Measurements from ENCODE around the gene CSPG4.
"Not testable (repeated sequence)": the region's sequence is repeated elsewhere in the genome, so short reads cannot be mapped to it uniquely, and the experiment has no call there.

CSPG4 gene, protein sequence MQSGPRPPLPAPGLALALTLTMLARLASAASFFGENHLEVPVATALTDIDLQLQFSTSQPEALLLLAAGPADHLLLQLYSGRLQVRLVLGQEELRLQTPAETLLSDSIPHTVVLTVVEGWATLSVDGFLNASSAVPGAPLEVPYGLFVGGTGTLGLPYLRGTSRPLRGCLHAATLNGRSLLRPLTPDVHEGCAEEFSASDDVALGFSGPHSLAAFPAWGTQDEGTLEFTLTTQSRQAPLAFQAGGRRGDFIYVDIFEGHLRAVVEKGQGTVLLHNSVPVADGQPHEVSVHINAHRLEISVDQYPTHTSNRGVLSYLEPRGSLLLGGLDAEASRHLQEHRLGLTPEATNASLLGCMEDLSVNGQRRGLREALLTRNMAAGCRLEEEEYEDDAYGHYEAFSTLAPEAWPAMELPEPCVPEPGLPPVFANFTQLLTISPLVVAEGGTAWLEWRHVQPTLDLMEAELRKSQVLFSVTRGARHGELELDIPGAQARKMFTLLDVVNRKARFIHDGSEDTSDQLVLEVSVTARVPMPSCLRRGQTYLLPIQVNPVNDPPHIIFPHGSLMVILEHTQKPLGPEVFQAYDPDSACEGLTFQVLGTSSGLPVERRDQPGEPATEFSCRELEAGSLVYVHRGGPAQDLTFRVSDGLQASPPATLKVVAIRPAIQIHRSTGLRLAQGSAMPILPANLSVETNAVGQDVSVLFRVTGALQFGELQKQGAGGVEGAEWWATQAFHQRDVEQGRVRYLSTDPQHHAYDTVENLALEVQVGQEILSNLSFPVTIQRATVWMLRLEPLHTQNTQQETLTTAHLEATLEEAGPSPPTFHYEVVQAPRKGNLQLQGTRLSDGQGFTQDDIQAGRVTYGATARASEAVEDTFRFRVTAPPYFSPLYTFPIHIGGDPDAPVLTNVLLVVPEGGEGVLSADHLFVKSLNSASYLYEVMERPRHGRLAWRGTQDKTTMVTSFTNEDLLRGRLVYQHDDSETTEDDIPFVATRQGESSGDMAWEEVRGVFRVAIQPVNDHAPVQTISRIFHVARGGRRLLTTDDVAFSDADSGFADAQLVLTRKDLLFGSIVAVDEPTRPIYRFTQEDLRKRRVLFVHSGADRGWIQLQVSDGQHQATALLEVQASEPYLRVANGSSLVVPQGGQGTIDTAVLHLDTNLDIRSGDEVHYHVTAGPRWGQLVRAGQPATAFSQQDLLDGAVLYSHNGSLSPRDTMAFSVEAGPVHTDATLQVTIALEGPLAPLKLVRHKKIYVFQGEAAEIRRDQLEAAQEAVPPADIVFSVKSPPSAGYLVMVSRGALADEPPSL (N-terminal part only)

DNA sequence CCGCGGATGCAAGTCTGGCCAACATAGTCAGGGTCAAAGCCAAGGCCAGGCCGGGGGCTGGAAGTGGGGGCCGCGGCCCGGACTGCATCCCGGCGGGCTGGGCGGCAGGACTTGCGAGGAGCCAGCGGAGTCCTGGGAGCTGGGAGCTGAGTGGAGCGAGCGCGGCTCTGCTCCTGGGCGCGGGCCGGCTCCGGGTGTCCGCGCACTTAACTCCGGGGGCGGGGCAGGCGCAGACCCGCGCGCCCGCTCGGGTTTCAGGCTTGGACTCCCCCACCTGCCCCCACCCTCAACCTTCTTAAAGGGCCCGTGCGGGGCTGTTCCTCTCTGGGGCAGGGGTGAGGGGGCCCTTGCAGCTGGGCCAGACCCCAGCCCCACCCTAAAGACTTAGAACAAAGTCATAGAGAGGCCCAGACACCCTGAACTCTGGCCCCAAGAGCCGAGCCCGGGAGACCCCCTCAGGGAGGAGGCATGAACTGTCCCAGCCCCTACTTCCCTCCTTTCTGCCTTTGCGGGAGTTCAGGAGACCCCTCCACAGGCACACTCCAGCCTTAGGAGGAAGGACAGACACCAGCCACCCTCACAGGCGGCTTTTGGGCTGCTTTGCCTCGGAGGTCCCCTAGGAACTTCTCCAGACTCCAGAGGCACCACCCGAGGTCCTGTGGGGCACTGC lies at the start of gene CSPG4:
Gene CSPG4 (minus strand): TSS at position 181 of the 670 bp plus-strand sequence. CDS start 93 bp downstream, at position 88.
- TF ChIP-seq, protein P1, sequence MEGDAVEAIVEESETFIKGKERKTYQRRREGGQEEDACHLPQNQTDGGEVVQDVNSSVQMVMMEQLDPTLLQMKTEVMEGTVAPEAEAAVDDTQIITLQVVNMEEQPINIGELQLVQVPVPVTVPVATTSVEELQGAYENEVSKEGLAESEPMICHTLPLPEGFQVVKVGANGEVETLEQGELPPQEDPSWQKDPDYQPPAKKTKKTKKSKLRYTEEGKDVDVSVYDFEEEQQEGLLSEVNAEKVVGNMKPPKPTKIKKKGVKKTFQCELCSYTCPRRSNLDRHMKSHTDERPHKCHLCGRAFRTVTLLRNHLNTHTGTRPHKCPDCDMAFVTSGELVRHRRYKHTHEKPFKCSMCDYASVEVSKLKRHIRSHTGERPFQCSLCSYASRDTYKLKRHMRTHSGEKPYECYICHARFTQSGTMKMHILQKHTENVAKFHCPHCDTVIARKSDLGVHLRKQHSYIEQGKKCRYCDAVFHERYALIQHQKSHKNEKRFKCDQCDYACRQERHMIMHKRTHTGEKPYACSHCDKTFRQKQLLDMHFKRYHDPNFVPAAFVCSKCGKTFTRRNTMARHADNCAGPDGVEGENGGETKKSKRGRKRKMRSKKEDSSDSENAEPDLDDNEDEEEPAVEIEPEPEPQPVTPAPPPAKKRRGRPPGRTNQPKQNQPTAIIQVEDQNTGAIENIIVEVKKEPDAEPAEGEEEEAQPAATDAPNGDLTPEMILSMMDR (IDR thresholded peaks at IDR 0.05), result no peak
- peak within 1 kb of the TSS; percentile 83 for H3K4me3 ChIP-seq
- peak within 1 kb of the TSS; percentile 93 to 98 for H3K27ac ChIP-seq
- no peak for DNase-seq (ENCODE audit: low spot score)

DNA sequence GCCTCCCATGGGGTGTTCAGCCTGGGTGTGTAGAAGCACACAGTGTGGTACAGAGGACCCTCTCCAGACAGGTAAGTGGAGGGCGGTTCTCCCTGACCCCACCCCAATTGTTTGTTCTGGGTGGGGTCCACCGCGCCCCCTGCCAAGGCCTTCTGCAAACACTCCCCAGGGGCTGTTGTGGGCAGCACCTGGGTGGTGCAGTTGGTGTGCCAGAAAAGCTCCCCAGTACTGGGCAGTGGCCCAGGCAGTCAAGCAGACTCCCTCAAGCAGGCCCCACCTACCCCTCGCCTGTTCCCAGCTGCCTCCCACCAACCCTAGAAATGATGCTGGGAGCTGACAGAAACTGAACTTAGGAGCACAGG lies 49.7 kb upstream of the CSPG4 start:
- not testable (repeated sequence) for H3K4me3 ChIP-seq; H3K27ac ChIP-seq; DNase-seq (ENCODE audit: low spot score)

DNA sequence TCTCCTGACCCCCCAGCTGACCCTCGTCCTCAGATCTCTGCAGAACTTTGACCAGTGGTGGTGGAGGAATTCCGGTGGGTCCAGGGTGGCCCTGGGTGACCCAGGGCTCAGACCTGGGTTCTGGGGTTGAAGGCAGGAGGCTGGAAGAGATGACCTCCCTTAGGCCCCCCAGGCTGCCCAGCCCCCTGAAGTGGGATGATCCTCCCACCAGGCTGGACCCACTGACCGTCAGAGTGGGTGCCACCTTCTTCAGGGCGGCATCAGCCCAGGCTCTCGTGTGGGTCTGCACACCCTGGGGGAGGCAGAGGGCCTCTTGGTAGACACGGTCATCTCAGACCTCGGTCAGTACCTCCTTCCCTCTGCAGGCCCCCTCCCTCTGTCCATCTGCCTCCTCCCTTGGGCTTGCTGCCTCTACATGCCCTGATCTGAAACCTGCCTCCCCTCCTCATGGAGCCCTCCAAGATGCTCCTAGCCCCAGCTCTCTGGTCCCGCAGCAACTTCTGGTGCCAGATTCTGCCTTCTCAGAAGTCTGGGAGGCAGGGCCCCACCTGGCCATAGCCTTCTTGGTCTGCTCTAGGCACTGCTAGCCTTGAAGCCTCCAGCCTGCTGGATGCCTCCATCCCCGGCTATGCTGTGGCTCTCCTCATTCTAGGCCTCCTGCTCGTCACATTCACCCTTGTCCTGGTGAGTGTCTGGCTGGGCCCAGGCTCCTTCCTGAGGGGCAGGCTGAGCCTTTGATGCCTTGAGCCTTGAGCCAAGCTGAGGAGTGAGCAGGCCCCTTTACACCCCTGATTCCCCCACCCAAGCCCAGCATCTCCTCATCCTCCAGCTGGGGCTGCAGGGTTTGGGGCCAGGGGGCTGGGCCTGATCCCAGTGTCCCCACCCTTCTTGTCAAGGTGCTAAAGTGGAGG lies 49.1 kb upstream of the CSPG4 start:
- Histone ChIP-seq H3K27ac (no peak overlapping the region), H3K4me3 (no peak overlapping the region)
- TF ChIP-seq, protein P1 (IDR thresholded peaks at IDR 0.05), result no peak
- DNase-seq (ENCODE audit: low spot score), result no peak

DNA sequence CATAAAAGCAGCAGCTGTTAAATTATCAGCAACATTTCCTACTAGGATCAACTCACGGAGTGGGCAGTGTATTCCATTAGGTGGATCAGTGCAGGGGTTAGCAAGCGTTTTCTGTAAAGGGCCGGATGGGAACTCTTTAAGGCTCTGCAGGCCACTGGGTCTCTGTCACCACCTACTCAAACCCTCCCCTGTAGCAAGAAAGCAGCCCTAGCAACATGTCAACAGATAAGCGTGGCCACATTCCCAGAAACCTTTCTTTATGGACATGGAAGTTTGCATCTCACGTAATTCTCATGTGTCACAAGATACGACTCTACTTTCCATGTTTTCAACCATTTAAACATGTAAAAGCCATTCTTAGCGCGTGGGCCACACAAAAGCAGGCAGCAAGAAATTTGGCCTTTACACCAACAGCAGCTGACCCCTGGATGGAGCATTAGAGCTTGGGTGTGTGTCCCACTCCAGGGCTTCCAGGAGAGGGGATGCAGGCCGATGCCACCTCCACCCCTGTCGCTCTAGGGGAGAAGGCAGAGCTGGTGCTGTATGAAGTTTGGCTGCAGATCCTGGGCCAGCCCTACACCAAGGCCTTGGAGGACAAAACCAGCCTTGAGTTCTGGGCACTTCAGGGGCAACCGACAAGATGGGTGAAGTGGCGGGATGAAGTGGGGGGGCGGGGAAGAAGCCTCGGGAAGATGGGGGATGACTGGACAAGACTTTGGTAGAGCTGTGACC lies 48.2 kb upstream of the CSPG4 start:
- Histone ChIP-seq H3K4me3 (no peak overlapping the region), H3K27ac (no peak overlapping the region)
- no peak for DNase-seq (ENCODE audit: low spot score)
- TF ChIP-seq, protein P1 (IDR thresholded peaks at IDR 0.05), result no peak

DNA sequence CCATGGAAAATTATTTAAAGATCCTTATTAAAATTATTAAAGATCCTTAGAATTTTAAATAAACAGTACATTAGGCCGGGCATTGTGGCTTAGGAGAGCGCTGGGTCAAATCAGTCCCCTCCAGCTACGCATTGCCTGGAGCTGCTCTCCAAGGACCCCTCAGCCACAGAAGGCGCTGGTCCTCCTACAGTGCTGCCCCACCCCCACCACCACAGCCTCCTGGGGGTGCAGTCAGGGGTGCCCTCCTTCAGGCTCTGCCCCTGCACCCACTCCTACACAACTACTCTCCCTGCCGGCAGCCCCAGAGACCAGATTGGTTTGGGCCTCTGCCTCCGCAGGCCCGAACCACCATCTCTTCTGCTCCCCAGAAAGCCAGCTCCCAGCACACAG lies 47.5 kb upstream of the CSPG4 start:
- DNase-seq (ENCODE audit: low spot score); H3K4me3 ChIP-seq; H3K27ac ChIP-seq: not testable (repeated sequence)

DNA sequence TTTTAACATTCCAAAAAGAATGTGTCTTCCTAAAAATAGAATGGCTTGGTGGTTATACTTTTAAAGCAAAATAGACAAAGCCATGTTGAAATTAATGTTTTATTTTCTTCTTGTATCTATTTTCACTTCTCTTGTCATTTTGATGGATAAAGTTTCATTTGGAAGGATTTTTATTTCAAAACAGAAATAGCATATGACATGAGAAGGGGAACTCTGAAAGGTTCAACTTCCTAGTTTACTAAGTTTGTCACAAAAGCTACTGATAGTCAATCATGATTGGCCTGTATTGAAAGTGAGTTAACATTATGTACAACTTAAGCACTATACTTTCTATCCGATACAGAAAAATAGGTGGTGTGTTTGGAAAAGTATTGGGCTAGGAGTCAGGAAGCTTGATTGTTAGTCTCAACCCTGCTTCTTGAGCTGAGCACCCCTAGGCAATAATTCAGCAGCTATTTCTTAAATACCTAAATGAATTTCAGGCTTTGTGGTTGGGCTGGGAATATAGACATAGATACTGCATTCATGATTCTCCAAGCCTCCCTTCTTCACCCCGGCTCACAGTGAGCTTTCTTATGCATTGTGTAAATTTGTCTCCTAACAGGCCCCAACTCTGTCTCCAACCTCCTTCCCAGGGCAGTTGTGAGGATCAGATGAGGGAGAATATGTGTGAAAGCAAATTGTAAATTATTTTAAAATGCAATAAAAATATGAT lies 46.9 kb upstream of the CSPG4 start:
- TF ChIP-seq, protein P1 (IDR thresholded peaks at IDR 0.05), result no peak
- DNase-seq (ENCODE audit: low spot score), result no peak
- Histone ChIP-seq H3K27ac (peak overlapping the region in 1 of 2 donors; percentile 84), H3K4me3 (no peak overlapping the region)

All from coronary artery (tissue), 2 donors.